Heart left ventricle (tissue), 16 donors: ENCODE data around the gene ERICH6B. TPM values are rescaled to one million over a fixed set of nuclear protein-coding genes. Genes with fewer than 3 reads are reported as not detected.

Experiments used
- ATAC-seq, 4 donors: fragments of 200-7000 bp; cut with Tn5 transposase; one replicate each; pipeline ENCODE4 v1.9.1; 2020 to 2022; ENCODE audit warnings: moderate library complexity in 4 of 4, mild to moderate bottlenecking in 3 of 4, moderate number of reproducible peaks in 1 of 4
- DNase-seq, 5 donors: peaks; one replicate each; pipeline ENCODE4 v3.0.0-alpha.2; 2020
- H3K27ac ChIP-seq, 12 donors: fragments of 200-600 bp; sonication (generic) in 4 of 12; one replicate each; pipeline versions ENCODE4 v1.5.0 to v1.8.0; 2016 to 2022; ENCODE audit warnings: mild to moderate bottlenecking in 2 of 12
- H3K27me3 ChIP-seq, 9 donors: fragments of 200-600 bp; sonication (generic) in 2 of 9; one replicate each; pipeline versions ENCODE4 v1.5.1 to v1.8.0; 2016 to 2022; ENCODE audit warnings: mild to moderate bottlenecking in 3 of 9
- H3K36me3 ChIP-seq, 9 donors: fragments of 200-600 bp; sonication (generic) in 2 of 9; one replicate each; pipeline versions ENCODE4 v1.5.0 to v1.8.0; 2018 to 2022; ENCODE audit warnings: mild to moderate bottlenecking in 2 of 9
- H3K4me1 ChIP-seq, 12 donors: fragments of 200-600 bp; sonication (generic) in 4 of 12; one replicate each; pipeline versions ENCODE4 v1.5.0 to v1.8.0; 2016 to 2022; ENCODE audit warnings: mild to moderate bottlenecking in 3 of 12
- H3K4me3 ChIP-seq, 12 donors: fragments of 200-600 bp; sonication (generic) in 4 of 12; one replicate each; pipeline versions ENCODE4 v1.5.0 to v1.8.0; 2017 to 2022; ENCODE audit warnings: mild to moderate bottlenecking in 9 of 12, moderate library complexity in 4 of 12
- H3K9me3 ChIP-seq, 12 donors: fragments of 200-600 bp; sonication (generic) in 4 of 12; one replicate each; pipeline versions ENCODE4 v1.5.0 to v1.8.0; 2016 to 2022; ENCODE audit warnings: mild to moderate bottlenecking in 1 of 12
- CTCF ChIP-seq, 12 donors: fragments of 200-600 bp; sonication (generic) in 4 of 12; IDR thresholded peaks; one replicate each; pipeline versions ENCODE4 v1.5.0 to v1.8.0; 2018 to 2022; ENCODE audit warnings: antibody characterized with exemption in 12 of 12, mild to moderate bottlenecking in 5 of 12
- POLR2A ChIP-seq, 2 donors: fragments of 450-650 bp; IDR thresholded peaks; one replicate each; pipeline ENCODE4 v1.6.1; 2017; ENCODE audit warnings: antibody characterized with exemption in 2 of 2, mild to moderate bottlenecking in 2 of 2, moderate library complexity in 2 of 2
- WGBS, 4 donors: extraction: QIAGEN DNeasy Blood & Tissue Kit in 2 of 4; methylation state at CpG; one replicate each; pipeline versions ENCODE4 v1.1.5 to v1.1.7; 2013 to 2018; 5-methylcytosine and 5-hydroxymethylcytosine counted together
- intact Hi-C, 10 donors: fragments of 100-400 bp; cut with DNase I; formaldehyde crosslinking; loops; one replicate each; pipeline versions ENCODE4 v1.11.1 to v1.14.2; 2022
- polyA plus RNA-seq, 2 donors: library from polyadenylated mRNA; stranded (reverse); fragments of 200-250 nt; gene quantifications; one replicate each; pipeline ENCODE4 v1.2.3, GENCODE V29; 2013
- total RNA-seq, 9 donors: library from RNA; depleted of rRNA in 2 of 9; stranded (reverse); fragments of >200 nt in 2 of 9; fragmentation: NEBNext Ultra II Directional in 3 of 9; extraction: Animal tissue kit (Norgen Biotek cat#: 25700) in 3 of 9; gene quantifications; one replicate each; pipeline versions ENCODE4 v1.1.0 to v1.2.4, GENCODE V29; 2016 to 2023
- donor health status: ischemic (EF 13 %, LVEDD 7.1; RV severe dilation, severe dysfunction).
- donor health status: healthy with polysubstance abuse.
- donor health status: DM: no; HTN: yes; CAD: no.
- donor health status: DM: no; HTN: no; CAD: no.
- donor health status: ischemic (EF 25% LVEDD 6.9; RV normal size, moderate dysfunction).
- donor health status: ischemic (EF 25% LVEDD 5.7; RV mildly dilated, moderate dysfunction).
- donor health status: healthy.
- donor health status: DM: yes; HTN: yes; CAD: no.
- donor health status: ischemic (EF 35%, LVEDD 5.7; RV mildly dilated, moderate dysfunction).
- donor health status: nonischemic (EF 11% LVEDD 7.7; RV severe dilation, severe dysfunction).
- donor health status: DM: yes; HTN: yes; CAD: no.
- donor health status: PGD.
- donor health status: ischemic (EF 29% LVEDD 5.4; RV normal size, mild dysfunction).
- donor health status: nonischemic (EF 23%, LVEDD 6.1; RV moderate dilation, normal function).

The ERICH6B gene
- total and polyA plus RNA-seq, 11 donors, result not detected

GRCh38 chr13:45512098-45512496 is 103.4 kb downstream of the ERICH6B start:
- DNase-seq, result no peak
- no peak overlapping the region for H3K4me3 ChIP-seq
- no peaks in the 10 kb centered on the region for H3K27me3 ChIP-seq
- no peaks in the 10 kb centered on the region for H3K9me3 ChIP-seq
- ATAC-seq, result peak in 1 of 4 donors; percentile 18
- WGBS, 4 donors, result 52 to 74% (median 57%) methylated on average over 1 of the region's 1 CpG
- peaks cover 0 to 96% (median 85%) of the 10 kb centered on the region in 9 donors for H3K36me3 ChIP-seq
- H3K4me1 ChIP-seq, result peaks cover 0 to 6% (median 0%) of the 10 kb centered on the region in 12 donors
- H3K27ac ChIP-seq, result no peak overlapping the region
- TF ChIP-seq CTCF (IDR thresholded peaks at IDR 0.05), result no peak
- no peak for TF ChIP-seq POLR2A (IDR thresholded peaks at IDR 0.05)
- intact Hi-C loops, result no loop called here

- intact Hi-C loops, result loop anchor here in 1 of 10 donors (2.0 kb wide), 1 partner anchor 649 kb away; no protein-coding TSS in a partner anchor
- H3K4me1 ChIP-seq, result peaks cover 0 to 6% (median 0%) of the 10 kb centered on the region in 12 donors
- no peak overlapping the region for H3K4me3 ChIP-seq
- peak; percentile 32 to 76 (median 59) for ATAC-seq
- H3K27ac ChIP-seq, result no peak overlapping the region
- H3K36me3 ChIP-seq, result peaks cover 0 to 96% (median 85%) of the 10 kb centered on the region in 9 donors
- no peaks in the 10 kb centered on the region for H3K27me3 ChIP-seq
- WGBS, 4 donors, result 62 to 68% (median 64%) methylated on average over 3 of the region's 3 CpGs
- TF ChIP-seq POLR2A (IDR thresholded peaks at IDR 0.05) (no peak), CTCF (IDR thresholded peaks at IDR 0.05) (peak; percentile 81 to 95 (median 90))
- no peaks in the 10 kb centered on the region for H3K9me3 ChIP-seq
- peak in 1 of 5 donors; percentile 13 for DNase-seq
Observed at GRCh38 chr13:45511310-45512097, 104.0 kb downstream of the ERICH6B start.

- H3K27ac ChIP-seq, result no peak overlapping the region
- 93 to 97% (median 94%) methylated on average over 3 of the region's 3 CpGs for WGBS, 4 donors
- no peaks in the 10 kb centered on the region for H3K9me3 ChIP-seq
- ATAC-seq (no peak), DNase-seq (no peak)
- intact Hi-C loops, result loop anchor here in 1 of 10 donors (2.0 kb wide), 1 partner anchor 650 kb away; no protein-coding TSS in a partner anchor
- H3K4me1 ChIP-seq, result peaks cover 0 to 6% (median 0%) of the 10 kb centered on the region in 12 donors
- TF ChIP-seq POLR2A (IDR thresholded peaks at IDR 0.05) (no peak), CTCF (IDR thresholded peaks at IDR 0.05) (no peak)
- peaks cover 0 to 96% (median 85%) of the 10 kb centered on the region in 9 donors for H3K36me3 ChIP-seq
- H3K4me3 ChIP-seq, result no peak overlapping the region
- H3K27me3 ChIP-seq, result no peaks in the 10 kb centered on the region
Observed at GRCh38 chr13:45510672-45511071, 104.9 kb downstream of the ERICH6B start.

GRCh38 chr13:45508776-45509175 is 106.8 kb downstream of the ERICH6B start:
- H3K27ac ChIP-seq, result no peak overlapping the region
- H3K4me3 ChIP-seq, result no peak overlapping the region
- no peaks in the 10 kb centered on the region for H3K9me3 ChIP-seq
- ATAC-seq, result no peak
- peaks cover 0 to 96% (median 85%) of the 10 kb centered on the region in 9 donors for H3K36me3 ChIP-seq
- no peak for DNase-seq
- no peaks in the 10 kb centered on the region for H3K27me3 ChIP-seq
- TF ChIP-seq POLR2A (IDR thresholded peaks at IDR 0.05), result no peak
- TF ChIP-seq CTCF (IDR thresholded peaks at IDR 0.05), result no peak
- 76 to 82% (median 78%) methylated on average over 7 of the region's 7 CpGs for WGBS, 4 donors
- intact Hi-C loops, result no loop called here
- H3K4me1 ChIP-seq, result peaks cover 0 to 6% (median 0%) of the 10 kb centered on the region in 12 donors
